CD4-positive, alpha-beta T cell (primary cell): ENCODE measurements around the gene CFAP61. TPM values are rescaled to one million over a fixed set of nuclear protein-coding genes. Genes with fewer than 3 reads are reported as not detected.

Experiments
- ATAC-seq: fragments of 200-7000 bp; cut with Tn5 transposase; one replicate; pipeline ENCODE4 v1.10.0; 2022; ENCODE audit warnings: mild to moderate bottlenecking; ENCODE audit not compliant: poor library complexity
- CTCF ChIA-PET: fragments of 350-600 bp; sonication (Branson Sonifier 250); formaldehyde crosslinking; loops from one replicate; lab custom pipeline; 2021; ENCODE audit warnings: antibody characterized with exemption, inconsistent platforms; lab: Charles Lee
- POLR2A ChIA-PET: fragments of 350-600 bp; sonication (Branson Sonifier 250); formaldehyde crosslinking; loops from one replicate; lab custom pipeline; 2021; ENCODE audit warnings: antibody characterized with exemption, inconsistent platforms; lab: Charles Lee
- DNase-seq, 14 experiments: peaks; one replicate each; pipeline ENCODE4 v3.0.0-alpha.2; 2013 to 2020; ENCODE audit warnings: mixed read lengths in 2 of 14
- H3K27ac ChIP-seq, 2 donors: one replicate each; pipeline versions ENCODE4 v1.5.1 to v1.7.0; 2013; ENCODE audit warnings: low read length in 2 of 2, low read depth in 1 of 2, mild to moderate bottlenecking in 1 of 2
- H3K27me3 ChIP-seq, 2 experiments: 1 replicate in 1 of 2; 2 replicates in 1 of 2; pipeline versions ENCODE4 v1.6.1 to v1.7.0; 2013; ENCODE audit warnings: low read length in 2 of 2, control low read depth in 1 of 2, mild to moderate bottlenecking in 1 of 2, moderate library complexity in 1 of 2; ENCODE audit not compliant: insufficient read depth in 2 of 2, control insufficient read depth in 1 of 2
- H3K36me3 ChIP-seq: one replicate; pipeline ENCODE4 v1.6.1; 2013; ENCODE audit warnings: low read length, control low read depth; ENCODE audit not compliant: insufficient read depth
- H3K4me1 ChIP-seq: one replicate; pipeline ENCODE4 v1.6.1; 2013; ENCODE audit warnings: low read length, control low read depth; ENCODE audit not compliant: insufficient read depth
- H3K4me3 ChIP-seq: one replicate; pipeline ENCODE4 v1.5.1; 2013; ENCODE audit warnings: mild to moderate bottlenecking, low read length, moderate library complexity
- H3K9me3 ChIP-seq, 2 experiments: 1 replicate in 1 of 2; 2 replicates in 1 of 2; pipeline versions ENCODE4 v1.6.1 to v1.7.0; 2013; ENCODE audit warnings: low read length in 2 of 2, mild to moderate bottlenecking in 2 of 2, control low read depth in 1 of 2, moderate library complexity in 1 of 2; ENCODE audit not compliant: control insufficient read depth in 1 of 2, insufficient read depth in 1 of 2
- H3K27ac Mint-ChIP-seq: one replicate; pipeline ENCODE4 v1.8.0; 2020; ENCODE audit warnings: mixed read lengths
- H3K27me3 Mint-ChIP-seq: one replicate; pipeline ENCODE4 v1.8.0; 2021; ENCODE audit warnings: mixed read lengths
- H3K36me3 Mint-ChIP-seq: one replicate; pipeline ENCODE4 v1.8.0; 2021; ENCODE audit warnings: low read depth, mixed read lengths
- H3K4me1 Mint-ChIP-seq: one replicate; pipeline ENCODE4 v1.8.0; 2021; ENCODE audit warnings: low read depth, mixed read lengths
- H3K4me3 Mint-ChIP-seq: one replicate; pipeline ENCODE4 v1.8.0; 2020; ENCODE audit warnings: mild to moderate bottlenecking, mixed read lengths
- H3K9me3 Mint-ChIP-seq: one replicate; pipeline ENCODE4 v1.8.0; 2020; ENCODE audit warnings: mixed read lengths
- CTCF ChIP-seq: fragments of 200-600 bp; IDR thresholded peaks from one replicate; pipeline ENCODE4 v1.8.0; 2022; ENCODE audit warnings: antibody characterized with exemption, mild to moderate bottlenecking
- intact Hi-C, 2 experiments: fragments of 100-400 bp; cut with DNase I in 1 of 2; cut with micrococcal nuclease in 1 of 2; formaldehyde crosslinking; loops; one replicate each; pipeline versions ENCODE4 v1.15.1 to v1.9.0; 2023 to 2025; cut with DNase I, micrococcal nuclease
- total RNA-seq, 174 experiments: library from RNA in 2 of 174; stranded (reverse) in 2 of 174; gene quantifications; one replicate each; pipeline ENCODE4 v1.2.3 and lab custom pipeline; 2021 to 2026

Gene CFAP61
- total RNA-seq, 2 experiments from 2014 or later, result not detected

- Histone ChIP-seq H3K9me3 (no peaks in the 10 kb centered on the region), H3K4me1 (no peaks in the 10 kb centered on the region), H3K27ac (no peak overlapping the region), H3K4me3 (no peak overlapping the region), H3K36me3 (no peaks in the 10 kb centered on the region), H3K27me3 (peaks cover 3 to 11% of the 10 kb centered on the region in 2 experiments)
- peaks cover 19% of the 10 kb centered on the region for H3K27me3 Mint-ChIP-seq
- ChIA-PET CTCF (no interaction called here), POLR2A (no interaction called here)
- TF ChIP-seq CTCF, result no peak
- no peak overlapping the region for H3K4me3 Mint-ChIP-seq
- intact Hi-C loops, result no loop called here
- no peaks in the 10 kb centered on the region for H3K36me3 Mint-ChIP-seq
- no peak overlapping the region for H3K27ac Mint-ChIP-seq
- DNase-seq (no peak), ATAC-seq (no peak)
- peaks cover 5% of the 10 kb centered on the region for H3K4me1 Mint-ChIP-seq
- no peaks in the 10 kb centered on the region for H3K9me3 Mint-ChIP-seq
These were observed 26.9 kb downstream of the CFAP61 start for GRCh38 chr20:20079102-20079784.

- peak; percentile 24 for ATAC-seq
- Mint-ChIP-seq H3K27me3 (peaks cover 19% of the 10 kb centered on the region), H3K4me1 (peaks cover 5% of the 10 kb centered on the region), H3K9me3 (no peaks in the 10 kb centered on the region), H3K36me3 (no peaks in the 10 kb centered on the region), H3K27ac (no peak overlapping the region), H3K4me3 (no peak overlapping the region)
- peak in 3 of 14 experiments; percentile 20 to 54 (median 52) for DNase-seq
- no peaks in the 10 kb centered on the region for H3K9me3 ChIP-seq
- H3K4me3 ChIP-seq, result no peak overlapping the region
- TF ChIP-seq CTCF, result peak; percentile 71
- H3K36me3 ChIP-seq, result no peaks in the 10 kb centered on the region
- ChIA-PET CTCF (no interaction called here), POLR2A (interaction anchor here (0.7 kb wide), 1 partner anchor 155 kb away, joined by 3 read pairs; no protein-coding TSS in a partner anchor)
- H3K27ac ChIP-seq, result no peak overlapping the region
- peaks cover 0 to 5% of the 10 kb centered on the region in 2 experiments for H3K27me3 ChIP-seq
- H3K4me1 ChIP-seq, result no peaks in the 10 kb centered on the region
- intact Hi-C loops, result loop anchor here (1.0 to 10.0 kb wide), 7 partner anchors 151 to 743 kb away; no protein-coding TSS in a partner anchor
These were observed 31.5 kb downstream of the CFAP61 start for GRCh38 chr20:20083807-20084206.

GRCh38 chr20:20084296-20084752 is 32.0 kb downstream of the CFAP61 start:
- H3K27me3 ChIP-seq, result peaks cover 0 to 5% of the 10 kb centered on the region in 2 experiments

More at GRCh38 chr20:20084296-20084752, 32.0 kb downstream of the CFAP61 start:
- intact Hi-C loops, result loop anchor here (1.0 to 10.0 kb wide), 5 partner anchors 150 to 743 kb away; no protein-coding TSS in a partner anchor
- POLR2A ChIA-PET, result no interaction called here
- H3K4me3 ChIP-seq, result no peak overlapping the region
- Mint-ChIP-seq H3K36me3 (no peaks in the 10 kb centered on the region), H3K27me3 (peaks cover 19% of the 10 kb centered on the region), H3K9me3 (no peaks in the 10 kb centered on the region), H3K27ac (no peak overlapping the region), H3K4me1 (peaks cover 5% of the 10 kb centered on the region), H3K4me3 (no peak overlapping the region)
- H3K36me3 ChIP-seq, result no peaks in the 10 kb centered on the region
- no peak for ATAC-seq
- H3K4me1 ChIP-seq, result no peaks in the 10 kb centered on the region
- no peak overlapping the region for H3K27ac ChIP-seq
- TF ChIP-seq CTCF, result no peak
- DNase-seq, result no peak
- CTCF ChIA-PET, result no interaction called here
- H3K9me3 ChIP-seq, result no peaks in the 10 kb centered on the region
